Small intestine (tissue), 7 donors: Measurements from ENCODE around the gene NEURL1B. TPM values are rescaled to one million over a fixed set of nuclear protein-coding genes. Genes with fewer than 3 reads are reported as not detected.

Experiments used
- DNase-seq, 2 donors: peaks; one replicate each; pipeline versions ENCODE4 v3.0.0 to v3.0.0-alpha.2; 2013
- FAIRE-seq: peaks from 2 replicates; lab custom pipeline; 2012; peaks lifted over from hg19 to GRCh38; lab: Jason Lieb, UNC
- H3K27ac ChIP-seq, 3 donors: one replicate each; pipeline ENCODE4 v1.5.1; 2013; ENCODE audit warnings: low read length in 2 of 3, mild to moderate bottlenecking in 2 of 3, control low read depth in 1 of 3, inconsistent platforms in 1 of 3, low read depth in 1 of 3, moderate library complexity in 1 of 3
- H3K27me3 ChIP-seq, 3 donors: one replicate each; pipeline ENCODE4 v1.6.1; 2013; ENCODE audit warnings: low read length in 3 of 3, inconsistent platforms in 1 of 3; ENCODE audit not compliant: control insufficient read depth in 3 of 3, insufficient read depth in 3 of 3
- H3K36me3 ChIP-seq, 3 donors: one replicate each; pipeline ENCODE4 v1.6.1; 2013; ENCODE audit warnings: low read length in 3 of 3, inconsistent platforms in 1 of 3, low read depth in 1 of 3, mild to moderate bottlenecking in 1 of 3, moderate library complexity in 1 of 3; ENCODE audit not compliant: control insufficient read depth in 3 of 3, insufficient read depth in 2 of 3
- H3K4me1 ChIP-seq, 3 donors: one replicate each; pipeline ENCODE4 v1.6.1; 2013; ENCODE audit warnings: low read length in 2 of 3, inconsistent platforms in 1 of 3, low read depth in 1 of 3, mild to moderate bottlenecking in 1 of 3, moderate library complexity in 1 of 3; ENCODE audit not compliant: control insufficient read depth in 3 of 3, insufficient read depth in 2 of 3
- H3K4me3 ChIP-seq, 3 donors: one replicate each; pipeline ENCODE4 v1.5.1; 2013; ENCODE audit warnings: low read length in 3 of 3, control low read depth in 1 of 3, inconsistent platforms in 1 of 3, low read depth in 1 of 3, mild to moderate bottlenecking in 1 of 3, moderate library complexity in 1 of 3
- H3K9me3 ChIP-seq, 2 donors: one replicate each; pipeline ENCODE4 v1.6.1; 2013; ENCODE audit warnings: low read depth in 1 of 2, low read length in 1 of 2; ENCODE audit not compliant: control insufficient read depth in 2 of 2, insufficient read depth in 1 of 2
- WGBS, 3 donors: extraction: QIAGEN DNeasy Blood & Tissue Kit; methylation state at CpG; one replicate each; pipeline ENCODE4 v1.1.7; 2013; 5-methylcytosine and 5-hydroxymethylcytosine counted together
- polyA plus RNA-seq, 4 donors: library from polyadenylated mRNA; stranded (reverse) in 3 of 4; unstranded in 1 of 4; fragments of 200-250 nt in 3 of 4; fragments of 120-200 nt in 1 of 4; gene quantifications; one replicate each; pipeline versions ENCODE4 v1.2.1 to v1.2.3, GENCODE V29; 2013
- donor health status: healthy with polysubstance abuse.
- donor health status: control.
- donor health status: control.
- donor health status: Bipolar disorder and iron deficiency.
- donor health status: healthy.

The NEURL1B gene
- polyA plus RNA-seq, 4 donors, result 2.7 to 21.0 (median 10.9) TPM

GRCh38 chr5:172616136-172616535 lies 24.9 kb upstream of the NEURL1B start:
- H3K27ac ChIP-seq, result no peak overlapping the region
- FAIRE-seq, result no peak
- H3K4me1 ChIP-seq, result peaks cover 0 to 8% (median 0%) of the 10 kb centered on the region in 3 donors
- no peaks in the 10 kb centered on the region for H3K27me3 ChIP-seq
- WGBS, 3 donors, result 60 to 71% (median 62%) methylated on average over 5 of the region's 5 CpGs
- H3K36me3 ChIP-seq, result no peaks in the 10 kb centered on the region
- H3K4me3 ChIP-seq, result no peak overlapping the region
- no peak for DNase-seq
- peaks cover 0 to 4% of the 10 kb centered on the region in 2 donors for H3K9me3 ChIP-seq

GRCh38 chr5:172616730-172617129 lies 24.3 kb upstream of the NEURL1B start:
- 71 to 91% (median 83%) methylated on average over 16 of the region's 16 CpGs for WGBS, 3 donors
- Histone ChIP-seq H3K27me3 (no peaks in the 10 kb centered on the region), H3K27ac (no peak overlapping the region), H3K36me3 (no peaks in the 10 kb centered on the region), H3K4me3 (no peak overlapping the region), H3K4me1 (peaks cover 0 to 8% (median 0%) of the 10 kb centered on the region in 3 donors), H3K9me3 (peaks cover 0 to 4% of the 10 kb centered on the region in 2 donors)
- DNase-seq (no peak), FAIRE-seq (no peak)

GRCh38 chr5:172617817-172618216 lies 23.2 kb upstream of the NEURL1B start:
- no peaks in the 10 kb centered on the region for H3K36me3 ChIP-seq
- 86 to 91% (median 89%) methylated on average over 26 of the region's 26 CpGs for WGBS, 3 donors
- FAIRE-seq, result no peak

GRCh38 chr5:172618574-172619365 lies 22.3 kb upstream of the NEURL1B start:
- Histone ChIP-seq H3K27ac (no peak overlapping the region), H3K9me3 (peaks cover 0 to 4% of the 10 kb centered on the region in 2 donors), H3K36me3 (no peaks in the 10 kb centered on the region), H3K4me3 (no peak overlapping the region), H3K4me1 (peaks cover 0 to 23% (median 0%) of the 10 kb centered on the region in 3 donors), H3K27me3 (no peaks in the 10 kb centered on the region)
- FAIRE-seq (no peak), DNase-seq (no peak)
- WGBS, 3 donors, result 89 to 92% (median 90%) methylated on average over 12 of the region's 12 CpGs

More at GRCh38 chr5:172617817-172618216, 23.2 kb upstream of the NEURL1B start:
- H3K4me1 ChIP-seq, result peaks cover 0 to 16% (median 0%) of the 10 kb centered on the region in 3 donors
- H3K4me3 ChIP-seq, result no peak overlapping the region
- H3K9me3 ChIP-seq, result peaks cover 0 to 4% of the 10 kb centered on the region in 2 donors
- DNase-seq, result no peak
- H3K27ac ChIP-seq, result no peak overlapping the region
- H3K27me3 ChIP-seq, result no peaks in the 10 kb centered on the region

GRCh38 chr5:172620506-172620905 lies 20.6 kb upstream of the NEURL1B start:
- Histone ChIP-seq H3K27ac (no peak overlapping the region), H3K4me1 (peaks cover 0 to 26% (median 0%) of the 10 kb centered on the region in 3 donors), H3K4me3 (no peak overlapping the region), H3K9me3 (no peaks in the 10 kb centered on the region), H3K36me3 (no peaks in the 10 kb centered on the region), H3K27me3 (no peaks in the 10 kb centered on the region)
- no peak for DNase-seq
- FAIRE-seq, result no peak
- WGBS, 3 donors, result 65% methylated on average over 6 of the region's 6 CpGs

- DNase-seq, result peak; percentile 91 to 93
- Histone ChIP-seq H3K4me3 (no peak overlapping the region), H3K27me3 (no peaks in the 10 kb centered on the region), H3K9me3 (no peaks in the 10 kb centered on the region), H3K36me3 (no peaks in the 10 kb centered on the region), H3K27ac (peak overlapping the region in 2 of 3 donors; percentile 59 to 62), H3K4me1 (peaks cover 0 to 23% (median 0%) of the 10 kb centered on the region in 3 donors)
- 30 to 66% (median 51%) methylated on average over 22 of the region's 22 CpGs for WGBS, 3 donors
- no peak for FAIRE-seq
These were observed 18.7 kb upstream of the NEURL1B start for GRCh38 chr5:172622091-172623046.

GRCh38 chr5:172623313-172623980 lies 17.6 kb upstream of the NEURL1B start:
- Histone ChIP-seq H3K27ac (no peak overlapping the region), H3K27me3 (no peaks in the 10 kb centered on the region), H3K9me3 (no peaks in the 10 kb centered on the region), H3K4me3 (no peak overlapping the region), H3K4me1 (peaks cover 0 to 19% (median 0%) of the 10 kb centered on the region in 3 donors), H3K36me3 (no peaks in the 10 kb centered on the region)
- DNase-seq (no peak), FAIRE-seq (no peak)
- WGBS, 3 donors, result 82 to 90% (median 83%) methylated on average over 9 of the region's 9 CpGs
